GM23338 (cell line): ENCODE data around the gene PGAP3. TPM values are rescaled to one million over a fixed set of nuclear protein-coding genes. Genes with fewer than 3 reads are reported as not detected.

Source experiments
- ATAC-seq: fragments of 200-7000 bp; cut with Tn5 transposase; 3 replicates; pipeline ENCODE4 v1.9.1; 2020
- DNase-seq: peaks from one replicate; pipeline ENCODE4 v3.0.0-alpha.2; 2015; ENCODE audit warnings: low spot score
- H2AFZ ChIP-seq: fragments of 200-600 bp; sonication (generic); 2 replicates; pipeline ENCODE4 v1.8.0; 2016; ENCODE audit warnings: antibody characterized with exemption, mild to moderate bottlenecking, moderate library complexity
- H3F3A ChIP-seq: fragments of 200-600 bp; sonication (generic); replicated peaks from 2 replicates; pipeline ENCODE4 v1.8.0; 2017; ENCODE audit warnings: antibody characterized with exemption, mixed run types, low read depth
- H3K27ac ChIP-seq: fragments of 200-600 bp; sonication (generic); 2 replicates; pipeline ENCODE4 v1.6.1; 2016; ENCODE audit warnings: low read depth
- H3K27me3 ChIP-seq: fragments of 200-600 bp; sonication (generic); 2 replicates; pipeline ENCODE4 v1.8.0; 2016; ENCODE audit warnings: mild to moderate bottlenecking, mixed run types, moderate library complexity; ENCODE audit not compliant: insufficient read depth
- H3K36me3 ChIP-seq: fragments of 200-600 bp; sonication (generic); 2 replicates; pipeline ENCODE4 v1.8.0; 2016; ENCODE audit warnings: mild to moderate bottlenecking; ENCODE audit not compliant: insufficient read depth
- H3K4me1 ChIP-seq: fragments of 200-600 bp; sonication (generic); 2 replicates; pipeline ENCODE4 v1.8.0; 2016; ENCODE audit warnings: mild to moderate bottlenecking, moderate library complexity; ENCODE audit not compliant: insufficient read depth
- H3K4me2 ChIP-seq: fragments of 200-600 bp; sonication (generic); 2 replicates; pipeline ENCODE4 v1.7.1; 2017; ENCODE audit warnings: mixed run types
- H3K4me3 ChIP-seq: fragments of 200-600 bp; sonication (generic); 2 replicates; pipeline ENCODE4 v1.6.1; 2016; ENCODE audit warnings: mixed run types
- H3K79me2 ChIP-seq: fragments of 200-600 bp; sonication (generic); replicated peaks from 2 replicates; pipeline ENCODE4 v1.8.0; 2017; ENCODE audit warnings: mild to moderate bottlenecking; ENCODE audit not compliant: insufficient read depth
- H3K9me2 ChIP-seq: fragments of 200-600 bp; sonication (generic); 2 replicates; pipeline ENCODE4 v1.8.0; 2017; ENCODE audit not compliant: insufficient read depth
- H4K20me1 ChIP-seq: fragments of 200-600 bp; sonication (generic); replicated peaks from 2 replicates; pipeline ENCODE4 v1.8.0; 2017; ENCODE audit warnings: mild to moderate bottlenecking; ENCODE audit not compliant: insufficient read depth
- H3K27ac Mint-ChIP-seq: 2 replicates; pipeline ENCODE4 v1.8.0; 2020; ENCODE audit warnings: inconsistent platforms, mild to moderate bottlenecking, moderate library complexity, mixed read lengths
- H3K27me3 Mint-ChIP-seq: 3 replicates; pipeline ENCODE4 v1.8.0; 2022; ENCODE audit warnings: low read depth, mild to moderate bottlenecking, moderate library complexity, mixed read lengths, inconsistent platforms; ENCODE audit not compliant: insufficient read depth, poor library complexity
- H3K36me3 Mint-ChIP-seq: 3 replicates; pipeline ENCODE4 v1.8.0; 2021; ENCODE audit warnings: low read depth, mild to moderate bottlenecking, inconsistent platforms, moderate library complexity, mixed read lengths
- H3K4me1 Mint-ChIP-seq: 3 replicates; pipeline ENCODE4 v1.8.0; 2020; ENCODE audit warnings: mild to moderate bottlenecking, inconsistent platforms, mixed read lengths
- H3K4me3 Mint-ChIP-seq: 3 replicates; pipeline ENCODE4 v1.8.0; 2021; ENCODE audit warnings: moderate library complexity, mild to moderate bottlenecking, inconsistent platforms, mixed read lengths
- H3K9me3 Mint-ChIP-seq: 3 replicates; pipeline ENCODE4 v1.8.0; 2020; ENCODE audit warnings: moderate library complexity, mild to moderate bottlenecking, inconsistent platforms, mixed read lengths
- CREB1 ChIP-seq: fragments of 250-450 bp; sonication (Bioruptor Pico); IDR thresholded peaks from 2 replicates; pipeline ENCODE4 v1.5.0; 2020; ENCODE audit warnings: low read depth, mild to moderate bottlenecking, moderate library complexity
- CTCF ChIP-seq, 2 experiments: fragments of 200-600 bp in 1 of 2; sonication (generic) in 1 of 2; conservative IDR thresholded peaks; 2 replicates each; pipeline versions ENCODE4 v1.5.1 to v1.6.1; 2016 to 2017; ENCODE audit warnings: antibody characterized with exemption in 2 of 2, low read depth in 2 of 2, mild to moderate bottlenecking in 2 of 2, moderate library complexity in 1 of 2
- JUNB ChIP-seq: IDR thresholded peaks from one replicate; pipeline ENCODE4 v1.6.1; 2016; ENCODE audit warnings: antibody characterized with exemption; ENCODE audit not compliant: unreplicated experiment
- NANOG ChIP-seq: IDR thresholded peaks from 2 replicates; pipeline ENCODE4 v1.6.1; 2016; ENCODE audit warnings: antibody characterized with exemption, borderline replicate concordance
- REST ChIP-seq: IDR thresholded peaks from one replicate; pipeline ENCODE4 v1.6.1; 2018; ENCODE audit warnings: antibody characterized with exemption; ENCODE audit not compliant: unreplicated experiment
- ZNF462 ChIP-seq: fragments of 250-450 bp; sonication (Bioruptor Pico); IDR thresholded peaks from 2 replicates; pipeline ENCODE4 v1.5.0; 2020; ENCODE audit warnings: mild to moderate bottlenecking, moderate library complexity
- polyA plus RNA-seq: library from polyadenylated mRNA; unstranded; fragments of >200 nt; fragmentation: Nextera tagmentation; extraction: Ambion mirVana; gene quantifications from 2 replicates; pipeline ENCODE4 v1.2.1, GENCODE V29; 2016
- total RNA-seq: library from RNA; depleted of rRNA; stranded (reverse); fragments of >200 nt; shearing (Covaris generic); gene quantifications from 2 replicates; pipeline ENCODE4 v1.2.3, GENCODE V29; 2014

PGAP3 gene
- total and polyA plus RNA-seq, 2 experiments from 2014 or later = 7.0 to 10.7 TPM

- H3K36me3 Mint-ChIP-seq = no peaks in the 10 kb centered on the region; the same call in 1 of the 3 replicates
- Histone ChIP-seq H4K20me1 (peaks cover 22% of the 10 kb centered on the region), H3K9me2 (no peaks in the 10 kb centered on the region)
Measured at GRCh38 chr17:39641097-39641496, 46.8 kb downstream of the PGAP3 start.

GRCh38 chr17:39640591-39641031, 47.2 kb downstream of the PGAP3 start:
- peaks cover 20% of the 10 kb centered on the region for H3K27me3 Mint-ChIP-seq
- no peak overlapping the region for H3K27ac ChIP-seq
- H3K4me2 ChIP-seq = no peak overlapping the region
- H3F3A ChIP-seq = peaks cover 29% of the 10 kb centered on the region; the same call in 1 of the 2 replicates
- H4K20me1 ChIP-seq = peaks cover 22% of the 10 kb centered on the region
- no peaks in the 10 kb centered on the region for H3K36me3 ChIP-seq
- H2AFZ ChIP-seq = no peak overlapping the region
- DNase-seq (no peak), ATAC-seq (no peak)
- no peak overlapping the region for H3K4me3 ChIP-seq
- H3K4me3 Mint-ChIP-seq = no peak overlapping the region
- H3K4me1 ChIP-seq = peaks cover 55% of the 10 kb centered on the region
- H3K79me2 ChIP-seq = peaks cover 64% of the 10 kb centered on the region
- no peak overlapping the region for H3K27ac Mint-ChIP-seq
- no peaks in the 10 kb centered on the region; the same call in 1 of the 3 replicates for H3K36me3 Mint-ChIP-seq
- H3K9me2 ChIP-seq = no peaks in the 10 kb centered on the region
- TF ChIP-seq JUNB (no peak), REST (no peak), CTCF (conservative IDR thresholded peaks at IDR 0.05; ENCODE audit: low read depth in 2 of 2) (no peak), ZNF462 (CRISPR knock-in tag) (no peak)
- no peaks in the 10 kb centered on the region for H3K9me3 Mint-ChIP-seq
- no peaks in the 10 kb centered on the region for H3K27me3 ChIP-seq
- H3K4me1 Mint-ChIP-seq = peaks cover 73% of the 10 kb centered on the region

More at GRCh38 chr17:39641097-39641496, 46.8 kb downstream of the PGAP3 start:
- H3K4me3 Mint-ChIP-seq = no peak overlapping the region; the same call in 2 of the 3 replicates
- TF ChIP-seq NANOG (no peak), CREB1 (CRISPR knock-in tag) (no peak)
- no peak overlapping the region for H3K27ac Mint-ChIP-seq
- H3K4me1 Mint-ChIP-seq = peaks cover 72% of the 10 kb centered on the region
- peaks cover 23% of the 10 kb centered on the region for H3K27me3 Mint-ChIP-seq
- Histone ChIP-seq H3K79me2 (peaks cover 69% of the 10 kb centered on the region), H3K27me3 (no peaks in the 10 kb centered on the region), H2AFZ (no peak overlapping the region), H3K4me3 (no peak overlapping the region), H3K36me3 (no peaks in the 10 kb centered on the region), H3K4me2 (no peak overlapping the region), H3K27ac (no peak overlapping the region), H3K4me1 (peaks cover 55% of the 10 kb centered on the region), H3F3A (peaks cover 29% of the 10 kb centered on the region; the same call in 1 of the 2 replicates)
- no peaks in the 10 kb centered on the region for H3K9me3 Mint-ChIP-seq
- ATAC-seq (no peak), DNase-seq (no peak)
